MM.1S (cell line): ENCODE results near the gene MTX1.

ENCODE experiments used
- DNase-seq: peaks from one replicate; pipeline ENCODE4 v3.0.0-alpha.2; 2015
- H2AFZ ChIP-seq: fragments of 300-600 bp; sonication (generic); 2 replicates; pipeline ENCODE4 v1.6.0; 2016; ENCODE audit warnings: antibody characterized with exemption, low read length
- H3F3A ChIP-seq: fragments of 300-600 bp; sonication (generic); 2 replicates; pipeline ENCODE4 v1.6.1; 2016; ENCODE audit warnings: mild to moderate bottlenecking, antibody characterized with exemption, low read length, moderate library complexity, mixed read lengths; ENCODE audit not compliant: insufficient read depth
- H3K27ac ChIP-seq: fragments of 300-600 bp; sonication (generic); 2 replicates; pipeline ENCODE4 v1.5.1; 2016; ENCODE audit warnings: mild to moderate bottlenecking, low read length
- H3K27me3 ChIP-seq: fragments of 300-600 bp; sonication (generic); replicated peaks from 2 replicates; pipeline ENCODE4 v1.6.0; 2016; ENCODE audit warnings: low read length; ENCODE audit not compliant: insufficient read depth
- H3K36me3 ChIP-seq: fragments of 300-600 bp; sonication (generic); replicated peaks from 2 replicates; pipeline ENCODE4 v1.6.1; 2016; ENCODE audit warnings: mild to moderate bottlenecking, low read length, mixed read lengths; ENCODE audit not compliant: insufficient read depth
- H3K4me1 ChIP-seq: fragments of 300-600 bp; sonication (generic); 2 replicates; pipeline ENCODE4 v1.6.1; 2016; ENCODE audit warnings: low read length, mixed read lengths
- H3K4me2 ChIP-seq: fragments of 300-600 bp; sonication (generic); 2 replicates; pipeline ENCODE4 v1.6.0; 2016; ENCODE audit warnings: low read depth, low read length
- H3K4me3 ChIP-seq: fragments of 300-600 bp; sonication (generic); 2 replicates; pipeline ENCODE4 v1.5.1; 2016; ENCODE audit warnings: low read length, mixed read lengths
- H3K79me2 ChIP-seq: fragments of 300-600 bp; sonication (generic); 2 replicates; pipeline ENCODE4 v1.6.1; 2016; ENCODE audit warnings: mixed run types, low read length, mixed read lengths
- H3K9ac ChIP-seq: fragments of 300-600 bp; sonication (generic); 2 replicates; pipeline ENCODE4 v1.6.1; 2016; ENCODE audit warnings: low read length, mixed read lengths
- H3K9me2 ChIP-seq: fragments of 300-600 bp; sonication (generic); replicated peaks from 2 replicates; pipeline ENCODE4 v1.6.1; 2016; ENCODE audit warnings: mild to moderate bottlenecking, low read length, mixed read lengths; ENCODE audit not compliant: insufficient read depth
- H3K9me3 ChIP-seq: fragments of 300-600 bp; sonication (generic); replicated peaks from 2 replicates; pipeline ENCODE4 v1.6.1; 2016; ENCODE audit warnings: mild to moderate bottlenecking, low read length, mixed read lengths; ENCODE audit not compliant: insufficient read depth
- H4K20me1 ChIP-seq: fragments of 300-600 bp; sonication (generic); 2 replicates; pipeline ENCODE4 v1.6.1; 2016; ENCODE audit warnings: mild to moderate bottlenecking, low read length, moderate library complexity, mixed read lengths; ENCODE audit not compliant: insufficient read depth
- EZH2 ChIP-seq: fragments of 300-600 bp; sonication (generic); optimal IDR thresholded peaks from 2 replicates; pipeline ENCODE3; 2017; ENCODE audit warnings: low read depth, mild to moderate bottlenecking, antibody characterized with exemption, low read length, mixed read lengths
- EZH2phosphoT487 ChIP-seq: fragments of 300-600 bp; sonication (generic); IDR thresholded peaks from 2 replicates; pipeline ENCODE4 v1.6.1; 2018; ENCODE audit warnings: antibody characterized with exemption, low read length
- TF ChIP-seq, protein P1 (sequence below): fragments of 300-600 bp; sonication (generic); IDR thresholded peaks from 2 replicates; pipeline ENCODE4 v1.5.1; 2016; ENCODE audit warnings: antibody characterized with exemption, low read length, mixed read lengths

MTX1 gene

GRCh38 chr1:155174324-155175280, 33.9 kb upstream of the MTX1 start:
- Histone ChIP-seq H3K27ac (no peak overlapping the region), H3K79me2 (peaks cover 18% of the 10 kb centered on the region), H4K20me1 (no peaks in the 10 kb centered on the region), H2AFZ (peak overlapping the region; percentile 83; the same call in 1 of the 2 replicates), H3K9ac (peak overlapping the region; percentile 3; the same call in 1 of the 2 replicates), H3K9me2 (no peaks in the 10 kb centered on the region), H3K4me3 (peak overlapping the region; percentile 78), H3K9me3 (no peaks in the 10 kb centered on the region), H3K36me3 (no peaks in the 10 kb centered on the region), H3F3A (no peaks in the 10 kb centered on the region), H3K4me2 (peak overlapping the region; percentile 82), H3K27me3 (peaks cover 45% of the 10 kb centered on the region), H3K4me1 (peaks cover 21% of the 10 kb centered on the region)
- no peak for TF ChIP-seq EZH2
- TF ChIP-seq, protein P1, sequence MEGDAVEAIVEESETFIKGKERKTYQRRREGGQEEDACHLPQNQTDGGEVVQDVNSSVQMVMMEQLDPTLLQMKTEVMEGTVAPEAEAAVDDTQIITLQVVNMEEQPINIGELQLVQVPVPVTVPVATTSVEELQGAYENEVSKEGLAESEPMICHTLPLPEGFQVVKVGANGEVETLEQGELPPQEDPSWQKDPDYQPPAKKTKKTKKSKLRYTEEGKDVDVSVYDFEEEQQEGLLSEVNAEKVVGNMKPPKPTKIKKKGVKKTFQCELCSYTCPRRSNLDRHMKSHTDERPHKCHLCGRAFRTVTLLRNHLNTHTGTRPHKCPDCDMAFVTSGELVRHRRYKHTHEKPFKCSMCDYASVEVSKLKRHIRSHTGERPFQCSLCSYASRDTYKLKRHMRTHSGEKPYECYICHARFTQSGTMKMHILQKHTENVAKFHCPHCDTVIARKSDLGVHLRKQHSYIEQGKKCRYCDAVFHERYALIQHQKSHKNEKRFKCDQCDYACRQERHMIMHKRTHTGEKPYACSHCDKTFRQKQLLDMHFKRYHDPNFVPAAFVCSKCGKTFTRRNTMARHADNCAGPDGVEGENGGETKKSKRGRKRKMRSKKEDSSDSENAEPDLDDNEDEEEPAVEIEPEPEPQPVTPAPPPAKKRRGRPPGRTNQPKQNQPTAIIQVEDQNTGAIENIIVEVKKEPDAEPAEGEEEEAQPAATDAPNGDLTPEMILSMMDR: no peak
- TF ChIP-seq EZH2phosphoT487: no peak
- DNase-seq: no peak

GRCh38 chr1:155175281-155175926, 33.1 kb upstream of the MTX1 start:
- Histone ChIP-seq H3K4me3 (no peak overlapping the region), H3K27ac (no peak overlapping the region), H3K4me2 (no peak overlapping the region), H3F3A (no peaks in the 10 kb centered on the region), H3K36me3 (no peaks in the 10 kb centered on the region), H3K9me3 (no peaks in the 10 kb centered on the region), H3K27me3 (peaks cover 47% of the 10 kb centered on the region), H3K9ac (no peak overlapping the region), H4K20me1 (no peaks in the 10 kb centered on the region), H3K9me2 (no peaks in the 10 kb centered on the region), H3K4me1 (peaks cover 21% of the 10 kb centered on the region), H3K79me2 (peaks cover 18% of the 10 kb centered on the region), H2AFZ (no peak overlapping the region)
- TF ChIP-seq EZH2phosphoT487 (no peak), EZH2 (no peak)
- TF ChIP-seq, protein P1: no peak
- DNase-seq: no peak

DNA sequence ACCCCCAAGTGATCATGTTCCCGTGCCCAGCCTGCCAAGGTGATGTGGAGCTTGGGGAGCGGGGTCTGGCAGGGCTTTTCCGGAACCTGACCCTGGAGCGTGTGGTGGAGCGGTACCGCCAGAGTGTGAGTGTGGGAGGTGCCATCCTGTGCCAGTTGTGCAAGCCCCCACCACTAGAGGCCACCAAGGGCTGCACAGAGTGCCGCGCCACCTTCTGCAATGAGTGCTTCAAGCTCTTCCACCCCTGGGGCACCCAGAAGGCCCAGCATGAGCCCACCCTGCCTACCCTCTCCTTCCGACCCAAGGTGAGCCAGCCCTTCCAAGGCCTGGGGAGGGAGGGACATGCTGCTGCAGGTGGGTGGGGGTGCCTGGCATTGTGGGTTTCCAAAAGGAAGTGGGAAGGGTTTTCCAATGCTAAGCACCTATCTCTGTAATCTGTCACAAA, 32.5 kb upstream of the MTX1 start:
- H3K36me3 ChIP-seq: no peaks in the 10 kb centered on the region

More for the DNA sequence above, 32.5 kb upstream of the MTX1 start:
- peaks cover 47% of the 10 kb centered on the region for H3K27me3 ChIP-seq
- peaks cover 18% of the 10 kb centered on the region for H3K79me2 ChIP-seq
- peak; percentile 42 for DNase-seq
- H3K4me2 ChIP-seq: no peak overlapping the region
- no peak overlapping the region for H3K4me3 ChIP-seq
- H3K4me1 ChIP-seq: peaks cover 21% of the 10 kb centered on the region
- no peak overlapping the region for H2AFZ ChIP-seq
- H3K27ac ChIP-seq: no peak overlapping the region
- no peaks in the 10 kb centered on the region for H3K9me3 ChIP-seq
- H3F3A ChIP-seq: no peaks in the 10 kb centered on the region
- TF ChIP-seq EZH2phosphoT487: no peak
- TF ChIP-seq, protein P1: peak; percentile 24
- no peak overlapping the region for H3K9ac ChIP-seq
- H3K9me2 ChIP-seq: no peaks in the 10 kb centered on the region
- H4K20me1 ChIP-seq: no peaks in the 10 kb centered on the region
